GM19463 (cell line): ENCODE results near the gene HADH.
"Not testable (repeated sequence)": the region's sequence is repeated elsewhere in the genome, so short reads cannot be mapped to it uniquely, and the experiment has no call there.

Experiments
- ATAC-seq: cut with Tn5 transposase; IDR thresholded peaks from one replicate; pipeline ENCODE4 v1.9.1; 2021; ENCODE audit warnings: mild to moderate bottlenecking, moderate library complexity; ENCODE audit not compliant: unreplicated experiment

Gene HADH

GRCh38 chr4:107989537-107990386 lies at the start of gene HADH:
TSS of gene HADH (plus strand) at chr4:107989889. CDS start at chr4:107989933, 44 bp downstream.
- ATAC-seq = peak; percentile 94

- no peak for ATAC-seq
Observed at GRCh38 chr4:107945809-107946208, 43.9 kb upstream of the HADH start.

- ATAC-seq = no peak
Observed at GRCh38 chr4:107950746-107951540, 38.7 kb upstream of the HADH start.

GRCh38 chr4:107951551-107951950 lies 38.1 kb upstream of the HADH start:
- ATAC-seq = no peak

- no peak for ATAC-seq
Observed at GRCh38 chr4:107956011-107956410, 33.7 kb upstream of the HADH start.

GRCh38 chr4:107966903-107967302 lies 22.8 kb upstream of the HADH start:
- no peak for ATAC-seq

- not testable (repeated sequence) for ATAC-seq
Observed at GRCh38 chr4:107967519-107967918, 22.2 kb upstream of the HADH start.

GRCh38 chr4:107967921-107968320 lies 21.8 kb upstream of the HADH start:
- not testable (repeated sequence) for ATAC-seq

- no peak for ATAC-seq
Observed at GRCh38 chr4:107970063-107970798, 19.5 kb upstream of the HADH start.

- no peak for ATAC-seq
Observed at GRCh38 chr4:107972605-107973004, 17.1 kb upstream of the HADH start.

- no peak for ATAC-seq
Observed at GRCh38 chr4:107974523-107974922, 15.2 kb upstream of the HADH start.

GRCh38 chr4:107977482-107977881 lies 12.2 kb upstream of the HADH start:
- ATAC-seq = no peak

- no peak for ATAC-seq
Observed at GRCh38 chr4:107977966-107978705, 11.6 kb upstream of the HADH start.

- ATAC-seq = no peak
Observed at GRCh38 chr4:107978716-107979451, 10.8 kb upstream of the HADH start.

- ATAC-seq = no peak
Observed at GRCh38 chr4:107987916-107988762, 1.6 kb upstream of the HADH start.

GRCh38 chr4:107988763-107989035 lies 990 bp upstream of the HADH start:
- no peak for ATAC-seq

GRCh38 chr4:107989162-107989536 lies 540 bp upstream of the HADH start:
- no peak for ATAC-seq

GRCh38 chr4:107991945-107992630 lies 2.4 kb downstream of the HADH start:
- no peak for ATAC-seq

- peak; percentile 22 for ATAC-seq
Observed at GRCh38 chr4:107993969-107994368, 4.3 kb downstream of the HADH start.
